GM21447 (cell line): ENCODE data around the gene SSTR5.
"Not testable (repeated sequence)": the region's sequence is repeated elsewhere in the genome, so short reads cannot be mapped to it uniquely, and the experiment has no call there.

Experiments used
- ATAC-seq: cut with Tn5 transposase; IDR thresholded peaks from one replicate; pipeline ENCODE4 v1.9.1; 2021; ENCODE audit not compliant: unreplicated experiment

SSTR5 gene

GRCh38 chr16:1071561-1072225, 854 bp upstream of the SSTR5 start:
- ATAC-seq = no peak

GRCh38 chr16:1073262-1073558, 663 bp downstream of the SSTR5 start:
- ATAC-seq = no peak

- no peak for ATAC-seq
Measured at GRCh38 chr16:1073566-1074378, 1.2 kb downstream of the SSTR5 start.

- ATAC-seq = no peak
Measured at GRCh38 chr16:1074379-1074649, 1.8 kb downstream of the SSTR5 start.

GRCh38 chr16:1075546-1075945, 3.0 kb downstream of the SSTR5 start:
- no peak for ATAC-seq

GRCh38 chr16:1076801-1077576, 4.4 kb downstream of the SSTR5 start:
- ATAC-seq = no peak

GRCh38 chr16:1077877-1078578, 5.5 kb downstream of the SSTR5 start:
- ATAC-seq = no peak

GRCh38 chr16:1078579-1079021, 6.1 kb downstream of the SSTR5 start:
- no peak for ATAC-seq

GRCh38 chr16:1079341-1079740, 6.8 kb downstream of the SSTR5 start:
- no peak for ATAC-seq

- ATAC-seq = no peak
Measured at GRCh38 chr16:1079786-1080525, 7.4 kb downstream of the SSTR5 start.

- no peak for ATAC-seq
Measured at GRCh38 chr16:1080801-1081733, 8.5 kb downstream of the SSTR5 start.

GRCh38 chr16:1081734-1082265, 9.3 kb downstream of the SSTR5 start:
- ATAC-seq = no peak

GRCh38 chr16:1082266-1082951, 9.9 kb downstream of the SSTR5 start:
- no peak for ATAC-seq

- ATAC-seq = no peak
Measured at GRCh38 chr16:1082952-1083675, 10.6 kb downstream of the SSTR5 start.

- ATAC-seq = no peak
Measured at GRCh38 chr16:1084971-1085370, 12.4 kb downstream of the SSTR5 start.

GRCh38 chr16:1086443-1086842, 13.9 kb downstream of the SSTR5 start:
- ATAC-seq = not testable (repeated sequence)

GRCh38 chr16:1088295-1089170, 16.0 kb downstream of the SSTR5 start:
- no peak for ATAC-seq
